ENCODE data around the gene ITGA2B. TPM values are rescaled to one million over a fixed set of nuclear protein-coding genes. Genes with fewer than 3 reads are reported as not detected.
A peak's percentile ranks its signal among the peaks of the same experiment; 100 is the strongest.

ITGA2B gene
- total and polyA plus RNA-seq, 10 of the 15 experiments (the other 5 are each of a cell fraction or from before 2014, with no cell fraction given): 0.04 to 0.51 (median 0.21) TPM; not detected in 1

DNA sequence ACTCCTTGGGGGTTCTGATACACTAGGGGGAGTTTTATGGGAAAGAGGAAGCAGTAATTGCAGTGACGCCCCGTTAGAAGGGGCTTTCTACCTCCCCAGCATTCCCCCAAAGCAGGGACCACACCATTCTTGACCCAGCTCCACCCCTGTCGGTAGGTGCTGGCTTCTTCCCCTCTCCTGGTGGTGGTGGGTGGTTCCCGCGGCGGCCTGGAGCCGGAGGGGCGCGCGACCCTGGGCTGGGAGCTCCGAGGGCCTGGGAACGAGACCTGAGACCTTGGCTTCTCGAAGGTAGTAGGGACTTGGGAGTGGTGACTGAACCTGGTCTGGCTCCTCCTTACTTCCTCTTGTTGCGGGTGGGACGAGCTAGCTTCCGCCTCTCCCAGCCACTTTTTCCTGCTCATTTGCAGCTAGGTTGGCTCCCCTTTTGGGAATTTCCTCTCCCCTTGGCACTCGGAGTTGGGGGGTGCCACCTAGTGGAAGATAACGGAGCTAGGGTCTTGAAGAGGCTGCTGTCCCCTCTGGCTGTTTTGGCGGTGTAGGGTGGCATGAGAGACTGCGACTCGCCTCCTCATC lies 43.9 kb downstream of the ITGA2B start (continued):
- TF ChIP-seq, protein P1, sequence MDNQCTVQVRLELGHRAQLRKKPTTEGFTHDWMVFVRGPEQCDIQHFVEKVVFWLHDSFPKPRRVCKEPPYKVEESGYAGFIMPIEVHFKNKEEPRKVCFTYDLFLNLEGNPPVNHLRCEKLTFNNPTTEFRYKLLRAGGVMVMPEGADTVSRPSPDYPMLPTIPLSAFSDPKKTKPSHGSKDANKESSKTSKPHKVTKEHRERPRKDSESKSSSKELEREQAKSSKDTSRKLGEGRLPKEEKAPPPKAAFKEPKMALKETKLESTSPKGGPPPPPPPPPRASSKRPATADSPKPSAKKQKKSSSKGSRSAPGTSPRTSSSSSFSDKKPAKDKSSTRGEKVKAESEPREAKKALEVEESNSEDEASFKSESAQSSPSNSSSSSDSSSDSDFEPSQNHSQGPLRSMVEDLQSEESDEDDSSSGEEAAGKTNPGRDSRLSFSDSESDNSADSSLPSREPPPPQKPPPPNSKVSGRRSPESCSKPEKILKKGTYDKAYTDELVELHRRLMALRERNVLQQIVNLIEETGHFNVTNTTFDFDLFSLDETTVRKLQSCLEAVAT (IDR thresholded peaks at IDR 0.05): 0 out of 2 replicates have a peak, but pooled peaks have one; percentile 12
- TF ChIP-seq TCF12 (IDR thresholded peaks at IDR 0.05; ENCODE audit: low read depth, low read length): no peak
- no peak for TF ChIP-seq BCL11A (IDR thresholded peaks at IDR 0.05; ENCODE audit: low read depth, low read length)
- no peak; the same call in 1 of the 2 replicates for TF ChIP-seq SMAD5 (IDR thresholded peaks at IDR 0.05; ENCODE audit: low read depth)
- no peak for TF ChIP-seq WRNIP1 (IDR thresholded peaks at IDR 0.05; ENCODE audit: borderline replicate concordance, low read depth, low read length)
- no peak for TF ChIP-seq FOS (IDR thresholded peaks at IDR 0.05; ENCODE audit: borderline replicate concordance, extremely low read depth, insufficient read length)
- TF ChIP-seq, protein P2, sequence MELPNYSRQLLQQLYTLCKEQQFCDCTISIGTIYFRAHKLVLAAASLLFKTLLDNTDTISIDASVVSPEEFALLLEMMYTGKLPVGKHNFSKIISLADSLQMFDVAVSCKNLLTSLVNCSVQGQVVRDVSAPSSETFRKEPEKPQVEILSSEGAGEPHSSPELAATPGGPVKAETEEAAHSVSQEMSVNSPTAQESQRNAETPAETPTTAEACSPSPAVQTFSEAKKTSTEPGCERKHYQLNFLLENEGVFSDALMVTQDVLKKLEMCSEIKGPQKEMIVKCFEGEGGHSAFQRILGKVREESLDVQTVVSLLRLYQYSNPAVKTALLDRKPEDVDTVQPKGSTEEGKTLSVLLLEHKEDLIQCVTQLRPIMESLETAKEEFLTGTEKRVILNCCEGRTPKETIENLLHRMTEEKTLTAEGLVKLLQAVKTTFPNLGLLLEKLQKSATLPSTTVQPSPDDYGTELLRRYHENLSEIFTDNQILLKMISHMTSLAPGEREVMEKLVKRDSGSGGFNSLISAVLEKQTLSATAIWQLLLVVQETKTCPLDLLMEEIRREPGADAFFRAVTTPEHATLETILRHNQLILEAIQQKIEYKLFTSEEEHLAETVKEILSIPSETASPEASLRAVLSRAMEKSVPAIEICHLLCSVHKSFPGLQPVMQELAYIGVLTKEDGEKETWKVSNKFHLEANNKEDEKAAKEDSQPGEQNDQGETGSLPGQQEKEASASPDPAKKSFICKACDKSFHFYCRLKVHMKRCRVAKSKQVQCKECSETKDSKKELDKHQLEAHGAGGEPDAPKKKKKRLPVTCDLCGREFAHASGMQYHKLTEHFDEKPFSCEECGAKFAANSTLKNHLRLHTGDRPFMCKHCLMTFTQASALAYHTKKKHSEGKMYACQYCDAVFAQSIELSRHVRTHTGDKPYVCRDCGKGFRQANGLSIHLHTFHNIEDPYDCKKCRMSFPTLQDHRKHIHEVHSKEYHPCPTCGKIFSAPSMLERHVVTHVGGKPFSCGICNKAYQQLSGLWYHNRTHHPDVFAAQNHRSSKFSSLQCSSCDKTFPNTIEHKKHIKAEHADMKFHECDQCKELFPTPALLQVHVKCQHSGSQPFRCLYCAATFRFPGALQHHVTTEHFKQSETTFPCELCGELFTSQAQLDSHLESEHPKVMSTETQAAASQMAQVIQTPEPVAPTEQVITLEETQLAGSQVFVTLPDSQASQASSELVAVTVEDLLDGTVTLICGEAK (IDR thresholded peaks at IDR 0.05; ENCODE audit: borderline replicate concordance): no peak
- TF ChIP-seq CBX5 (IDR thresholded peaks at IDR 0.05; ENCODE audit: low read depth): no peak
- TF ChIP-seq, protein P3, sequence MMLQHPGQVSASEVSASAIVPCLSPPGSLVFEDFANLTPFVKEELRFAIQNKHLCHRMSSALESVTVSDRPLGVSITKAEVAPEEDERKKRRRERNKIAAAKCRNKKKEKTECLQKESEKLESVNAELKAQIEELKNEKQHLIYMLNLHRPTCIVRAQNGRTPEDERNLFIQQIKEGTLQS (IDR thresholded peaks at IDR 0.05; ENCODE audit: borderline replicate concordance, extremely low read depth, low read depth, low read length): no peak
- TF ChIP-seq SUPT20H (IDR thresholded peaks at IDR 0.05; ENCODE audit: borderline replicate concordance, control insufficient read depth, low read depth, low read length): no peak
- no peak for TF ChIP-seq ESRRA (IDR thresholded peaks at IDR 0.05; ENCODE audit: low read length)
- TF ChIP-seq, protein P4, sequence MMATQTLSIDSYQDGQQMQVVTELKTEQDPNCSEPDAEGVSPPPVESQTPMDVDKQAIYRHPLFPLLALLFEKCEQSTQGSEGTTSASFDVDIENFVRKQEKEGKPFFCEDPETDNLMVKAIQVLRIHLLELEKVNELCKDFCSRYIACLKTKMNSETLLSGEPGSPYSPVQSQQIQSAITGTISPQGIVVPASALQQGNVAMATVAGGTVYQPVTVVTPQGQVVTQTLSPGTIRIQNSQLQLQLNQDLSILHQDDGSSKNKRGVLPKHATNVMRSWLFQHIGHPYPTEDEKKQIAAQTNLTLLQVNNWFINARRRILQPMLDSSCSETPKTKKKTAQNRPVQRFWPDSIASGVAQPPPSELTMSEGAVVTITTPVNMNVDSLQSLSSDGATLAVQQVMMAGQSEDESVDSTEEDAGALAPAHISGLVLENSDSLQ (IDR thresholded peaks at IDR 0.05): no peak
- TF ChIP-seq, protein P5, sequence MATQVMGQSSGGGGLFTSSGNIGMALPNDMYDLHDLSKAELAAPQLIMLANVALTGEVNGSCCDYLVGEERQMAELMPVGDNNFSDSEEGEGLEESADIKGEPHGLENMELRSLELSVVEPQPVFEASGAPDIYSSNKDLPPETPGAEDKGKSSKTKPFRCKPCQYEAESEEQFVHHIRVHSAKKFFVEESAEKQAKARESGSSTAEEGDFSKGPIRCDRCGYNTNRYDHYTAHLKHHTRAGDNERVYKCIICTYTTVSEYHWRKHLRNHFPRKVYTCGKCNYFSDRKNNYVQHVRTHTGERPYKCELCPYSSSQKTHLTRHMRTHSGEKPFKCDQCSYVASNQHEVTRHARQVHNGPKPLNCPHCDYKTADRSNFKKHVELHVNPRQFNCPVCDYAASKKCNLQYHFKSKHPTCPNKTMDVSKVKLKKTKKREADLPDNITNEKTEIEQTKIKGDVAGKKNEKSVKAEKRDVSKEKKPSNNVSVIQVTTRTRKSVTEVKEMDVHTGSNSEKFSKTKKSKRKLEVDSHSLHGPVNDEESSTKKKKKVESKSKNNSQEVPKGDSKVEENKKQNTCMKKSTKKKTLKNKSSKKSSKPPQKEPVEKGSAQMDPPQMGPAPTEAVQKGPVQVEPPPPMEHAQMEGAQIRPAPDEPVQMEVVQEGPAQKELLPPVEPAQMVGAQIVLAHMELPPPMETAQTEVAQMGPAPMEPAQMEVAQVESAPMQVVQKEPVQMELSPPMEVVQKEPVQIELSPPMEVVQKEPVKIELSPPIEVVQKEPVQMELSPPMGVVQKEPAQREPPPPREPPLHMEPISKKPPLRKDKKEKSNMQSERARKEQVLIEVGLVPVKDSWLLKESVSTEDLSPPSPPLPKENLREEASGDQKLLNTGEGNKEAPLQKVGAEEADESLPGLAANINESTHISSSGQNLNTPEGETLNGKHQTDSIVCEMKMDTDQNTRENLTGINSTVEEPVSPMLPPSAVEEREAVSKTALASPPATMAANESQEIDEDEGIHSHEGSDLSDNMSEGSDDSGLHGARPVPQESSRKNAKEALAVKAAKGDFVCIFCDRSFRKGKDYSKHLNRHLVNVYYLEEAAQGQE (IDR thresholded peaks at IDR 0.05; ENCODE audit: low read depth, low read length): peak; percentile 8; the same call in 1 of the 2 replicates
- peak in 1 of 2 experiments; percentile 78; a peak in 2 of 4 replicates for TF ChIP-seq ETV6 (conservative IDR thresholded peaks at IDR 0.05 in 1 of 2, IDR thresholded peaks at IDR 0.05 in 1 of 2; ENCODE audit: borderline replicate concordance in 1 of 2, low read depth in 1 of 2)
- TF ChIP-seq POLR2AphosphoS5 (IDR thresholded peaks at IDR 0.05; ENCODE audit: low read length): peak; percentile 75; the same call in 1 of the 2 replicates
- TF ChIP-seq ATF7 (IDR thresholded peaks at IDR 0.05; ENCODE audit: low read depth): no peak
- TF ChIP-seq TAF1 (IDR thresholded peaks at IDR 0.05; ENCODE audit: borderline replicate concordance, low read depth, low read length): no peak
- peak; percentile 45; the same call in 1 of the 2 replicates for TF ChIP-seq SMC3 (IDR thresholded peaks at IDR 0.05; ENCODE audit: borderline replicate concordance, low read length)
- TF ChIP-seq MEF2B (IDR thresholded peaks at IDR 0.05; ENCODE audit: partially characterized antibody, poor library complexity, severe bottlenecking): no peak

Data from GM12878 (cell line).